Liver (tissue), 9 donors: Measurements from ENCODE around the gene MBOAT1. TPM values are rescaled to one million over a fixed set of nuclear protein-coding genes. Genes with fewer than 3 reads are reported as not detected.

Source experiments
- DNase-seq: peaks from one replicate; pipeline ENCODE4 v3.0.0-alpha.2; 2017; ENCODE audit warnings: low spot score
- H3K27ac ChIP-seq, 2 donors: one replicate each; pipeline ENCODE4 v1.7.0; 2013; ENCODE audit warnings: inconsistent platforms in 2 of 2, low read length in 2 of 2, control low read depth in 1 of 2, low read depth in 1 of 2, mild to moderate bottlenecking in 1 of 2
- H3K27me3 ChIP-seq, 4 donors: one replicate each; pipeline versions ENCODE4 v1.6.1 to v1.7.0; 2013; ENCODE audit warnings: low read length in 3 of 4, inconsistent platforms in 1 of 4, mild to moderate bottlenecking in 1 of 4, moderate library complexity in 1 of 4; ENCODE audit not compliant: control insufficient read depth in 4 of 4, insufficient read depth in 4 of 4
- H3K36me3 ChIP-seq, 4 donors: one replicate each; pipeline versions ENCODE4 v1.6.1 to v1.7.0; 2013; ENCODE audit warnings: low read length in 3 of 4, mild to moderate bottlenecking in 3 of 4, low read depth in 1 of 4, moderate library complexity in 1 of 4; ENCODE audit not compliant: control insufficient read depth in 4 of 4, insufficient read depth in 3 of 4
- H3K4me1 ChIP-seq, 4 donors: one replicate each; pipeline versions ENCODE4 v1.6.1 to v1.7.0; 2013; ENCODE audit warnings: low read length in 3 of 4, mild to moderate bottlenecking in 3 of 4, moderate library complexity in 1 of 4; ENCODE audit not compliant: control insufficient read depth in 4 of 4, insufficient read depth in 4 of 4
- H3K4me3 ChIP-seq, 3 donors: one replicate each; pipeline versions ENCODE4 v1.6.1 to v1.7.0; 2013; ENCODE audit warnings: low read length in 3 of 3, control low read depth in 1 of 3, low read depth in 1 of 3, mild to moderate bottlenecking in 1 of 3
- H3K9ac ChIP-seq, 2 donors: one replicate each; pipeline ENCODE4 v1.7.0; 2013; ENCODE audit warnings: low read length in 2 of 2, mild to moderate bottlenecking in 2 of 2, moderate library complexity in 2 of 2, control low read depth in 1 of 2, low read depth in 1 of 2
- H3K9me3 ChIP-seq, 4 donors: one replicate each; pipeline versions ENCODE4 v1.6.1 to v1.7.0; 2013; ENCODE audit warnings: low read length in 3 of 4; ENCODE audit not compliant: control insufficient read depth in 4 of 4
- ATF3 ChIP-seq: IDR thresholded peaks from 2 replicates; pipeline ENCODE4 v1.6.1; 2016; ENCODE audit warnings: antibody characterized with exemption
- CTCF ChIP-seq: fragments of 150-350 bp; IDR thresholded peaks from 2 replicates; pipeline ENCODE4 v1.5.1; 2017; ENCODE audit warnings: improper control_type of control experiment, low read depth, low read length; ENCODE audit not compliant: missing input control
- EGR1 ChIP-seq, 2 donors: IDR thresholded peaks; 2 replicates each; pipeline ENCODE4 v1.6.1; 2016 to 2018; ENCODE audit warnings: antibody characterized with exemption in 2 of 2, low read depth in 2 of 2
- FOXA1 ChIP-seq: IDR thresholded peaks from 2 replicates; pipeline ENCODE4 v1.6.1; 2016; ENCODE audit warnings: antibody characterized with exemption
- FOXA2 ChIP-seq: IDR thresholded peaks from 2 replicates; pipeline ENCODE4 v1.6.1; 2016; ENCODE audit warnings: antibody characterized with exemption
- GABPA ChIP-seq, 2 donors: IDR thresholded peaks in 1 of 2; conservative IDR thresholded peaks in 1 of 2; 2 replicates each; pipeline ENCODE4 v1.6.1; 2016; ENCODE audit warnings: antibody characterized with exemption in 2 of 2, mild to moderate bottlenecking in 1 of 2, moderate library complexity in 1 of 2
- HNF4A ChIP-seq, 2 donors: conservative IDR thresholded peaks; 2 replicates each; pipeline ENCODE4 v1.6.1; 2016; ENCODE audit warnings: antibody characterized with exemption in 2 of 2, mild to moderate bottlenecking in 2 of 2
- HNF4G ChIP-seq: IDR thresholded peaks from 2 replicates; pipeline ENCODE4 v1.6.1; 2016; ENCODE audit warnings: antibody characterized with exemption
- JUND ChIP-seq, 2 donors: IDR thresholded peaks; 2 replicates each; pipeline ENCODE4 v1.6.1; 2016; ENCODE audit warnings: antibody characterized with exemption in 2 of 2
- MAX ChIP-seq: IDR thresholded peaks from 2 replicates; pipeline ENCODE4 v1.6.1; 2016; ENCODE audit warnings: antibody characterized with exemption
- NR2F2 ChIP-seq: IDR thresholded peaks from 2 replicates; pipeline ENCODE4 v1.6.1; 2016; ENCODE audit warnings: antibody characterized with exemption
- RAD21 ChIP-seq, 2 donors: IDR thresholded peaks; 2 replicates each; pipeline ENCODE4 v1.6.1; 2016; ENCODE audit warnings: antibody characterized with exemption in 2 of 2, mild to moderate bottlenecking in 2 of 2
- REST ChIP-seq: IDR thresholded peaks from 2 replicates; pipeline ENCODE4 v1.6.1; 2016; ENCODE audit warnings: antibody characterized with exemption, mild to moderate bottlenecking
- RXRA ChIP-seq, 2 donors: IDR thresholded peaks; 2 replicates each; pipeline ENCODE4 v1.6.1; 2017 to 2018; ENCODE audit warnings: antibody characterized with exemption in 2 of 2, mild to moderate bottlenecking in 1 of 2
- SP1 ChIP-seq: IDR thresholded peaks from 2 replicates; pipeline ENCODE4 v1.6.1; 2018; ENCODE audit warnings: antibody characterized with exemption, mild to moderate bottlenecking
- TAF1 ChIP-seq: conservative IDR thresholded peaks from 2 replicates; pipeline ENCODE4 v1.6.1; 2016; ENCODE audit warnings: antibody characterized with exemption, mild to moderate bottlenecking
- YY1 ChIP-seq: IDR thresholded peaks from 2 replicates; pipeline ENCODE4 v1.6.1; 2016; ENCODE audit warnings: antibody characterized with exemption, mild to moderate bottlenecking
- ZBTB33 ChIP-seq: IDR thresholded peaks from 2 replicates; pipeline ENCODE4 v1.6.1; 2016; ENCODE audit warnings: antibody characterized with exemption
- WGBS: extraction: QIAGEN DNeasy Blood & Tissue Kit; methylation state at CpG from one replicate; pipeline ENCODE4 v1.1.7; 2013; 5-methylcytosine and 5-hydroxymethylcytosine counted together
- polyA plus RNA-seq, 2 donors: library from polyadenylated mRNA; stranded (reverse) in 1 of 2; unstranded in 1 of 2; fragments of 200-250 nt in 1 of 2; fragments of >200 nt in 1 of 2; fragmentation: Nextera tagmentation in 1 of 2; extraction: Ambion mirVana in 1 of 2; gene quantifications; one replicate each; pipeline versions ENCODE4 v1.2.1 to v1.2.3, GENCODE V29; 2013 to 2015
- total RNA-seq, 2 donors: library from RNA; depleted of rRNA; stranded (reverse); fragments of >200 nt; gene quantifications; one replicate each; pipeline ENCODE4 v1.2.3, GENCODE V29; 2014
- donor health status: healthy.
- donor health status: healthy.
- donor health status: healthy.
- donor health status: healthy.
- donor health status: healthy.

MBOAT1 gene
- total and polyA plus RNA-seq, 4 donors, result 1.2 to 9.3 (median 3.3) TPM

GRCh38 chr6:20235041-20235440 lies 22.8 kb upstream of the MBOAT1 start:
- DNase-seq, result no peak
- WGBS, result 93% methylated on average over 6 of the region's 6 CpGs
- Histone ChIP-seq H3K9me3 (no peaks in the 10 kb centered on the region), H3K4me1 (peaks cover 0 to 5% (median 1%) of the 10 kb centered on the region in 4 donors), H3K27ac (no peak overlapping the region), H3K36me3 (no peaks in the 10 kb centered on the region), H3K9ac (no peak overlapping the region), H3K4me3 (no peak overlapping the region), H3K27me3 (no peaks in the 10 kb centered on the region)
- TF ChIP-seq GABPA (IDR thresholded peaks at IDR 0.05 in 1 of 2, conservative IDR thresholded peaks at IDR 0.05 in 1 of 2) (no peak), CTCF (no peak), NR2F2 (no peak), REST (no peak), TAF1 (no peak), ATF3 (no peak), RXRA (IDR thresholded peaks at IDR 0.05) (no peak), FOXA1 (no peak)

- Histone ChIP-seq H3K9me3 (no peaks in the 10 kb centered on the region), H3K36me3 (no peaks in the 10 kb centered on the region), H3K27me3 (no peaks in the 10 kb centered on the region), H3K9ac (no peak overlapping the region), H3K27ac (no peak overlapping the region), H3K4me1 (peaks cover 0 to 5% (median 1%) of the 10 kb centered on the region in 4 donors), H3K4me3 (no peak overlapping the region)
- 86% methylated on average over 7 of the region's 7 CpGs for WGBS
- TF ChIP-seq JUND (IDR thresholded peaks at IDR 0.05), result no peak
- no peak for TF ChIP-seq ATF3
- no peak for TF ChIP-seq RXRA (IDR thresholded peaks at IDR 0.05)
- TF ChIP-seq EGR1 (IDR thresholded peaks at IDR 0.05; ENCODE audit: low read depth in 2 of 2), result no peak
- TF ChIP-seq RAD21 (IDR thresholded peaks at IDR 0.05), result no peak
- TF ChIP-seq CTCF, result no peak
- TF ChIP-seq NR2F2, result no peak
- no peak for TF ChIP-seq MAX
- TF ChIP-seq FOXA1, result no peak
- TF ChIP-seq FOXA2, result no peak
- no peak for TF ChIP-seq SP1
- no peak for TF ChIP-seq GABPA (IDR thresholded peaks at IDR 0.05 in 1 of 2, conservative IDR thresholded peaks at IDR 0.05 in 1 of 2)
- TF ChIP-seq HNF4A (conservative IDR thresholded peaks at IDR 0.05), result no peak
- no peak for TF ChIP-seq REST
- TF ChIP-seq TAF1, result no peak
- no peak for TF ChIP-seq YY1
- TF ChIP-seq HNF4G, result no peak
- no peak for TF ChIP-seq ZBTB33
- DNase-seq, result no peak
Observed at GRCh38 chr6:20234136-20234535, 21.9 kb upstream of the MBOAT1 start.
